IPS-NIHi11 (cell line): Measurements from ENCODE around the gene MOB3B.

ENCODE experiments used
- DNase-seq: peaks from one replicate; pipeline ENCODE4 v3.0.0; 2012; ENCODE audit warnings: mixed read lengths, low spot score

MOB3B gene

DNA sequence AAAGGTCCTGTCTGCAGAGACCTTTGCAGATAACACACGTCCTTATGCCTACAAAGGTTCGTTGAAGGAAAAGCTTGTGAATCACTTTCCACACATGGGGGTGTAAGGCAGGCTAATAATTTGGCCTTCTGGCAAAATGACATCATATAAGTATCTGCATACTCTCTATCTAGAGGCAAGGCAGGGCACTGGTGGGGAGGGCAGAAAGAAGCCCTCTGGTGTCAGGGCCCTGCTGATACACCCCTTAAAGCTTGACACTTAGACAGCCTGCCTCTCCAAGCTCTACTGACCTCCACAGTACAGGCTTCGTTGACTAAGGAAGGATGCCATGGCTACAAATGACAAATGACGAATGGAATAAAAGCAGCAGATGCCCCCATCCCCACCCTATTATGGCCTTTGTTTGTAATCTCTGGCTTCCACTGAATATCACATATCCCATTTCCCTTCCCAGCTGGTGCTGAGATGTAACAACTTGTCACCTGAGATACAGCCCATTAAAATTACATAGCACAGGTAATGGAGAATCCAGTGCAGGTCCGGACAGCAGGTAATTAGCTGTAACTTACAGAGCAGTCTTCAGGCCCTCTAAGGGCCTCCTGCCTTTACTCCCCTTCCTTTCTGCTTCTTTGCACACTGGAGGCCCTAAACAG, 82.5 kb downstream of the MOB3B start:
- no peak for DNase-seq

DNA sequence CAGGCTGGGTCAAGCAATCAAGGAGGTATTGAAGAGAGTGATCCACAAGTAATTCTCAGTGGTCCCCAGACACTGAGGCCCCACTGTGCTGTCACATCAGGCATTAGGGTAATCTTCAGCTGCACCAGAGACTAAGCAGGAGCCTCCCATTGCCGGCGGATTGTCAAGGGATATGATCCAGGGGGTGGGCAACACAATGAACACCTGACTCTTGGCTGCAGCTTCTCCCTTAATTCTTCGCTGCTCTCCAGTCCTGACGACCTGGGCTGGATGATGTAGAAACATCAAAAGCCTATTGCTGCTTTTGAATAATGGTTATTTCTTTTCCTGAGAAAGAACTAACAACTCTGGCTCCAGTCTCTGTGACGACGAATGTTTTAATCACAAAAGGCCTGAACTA, 83.9 kb downstream of the MOB3B start:
- DNase-seq = no peak

DNA sequence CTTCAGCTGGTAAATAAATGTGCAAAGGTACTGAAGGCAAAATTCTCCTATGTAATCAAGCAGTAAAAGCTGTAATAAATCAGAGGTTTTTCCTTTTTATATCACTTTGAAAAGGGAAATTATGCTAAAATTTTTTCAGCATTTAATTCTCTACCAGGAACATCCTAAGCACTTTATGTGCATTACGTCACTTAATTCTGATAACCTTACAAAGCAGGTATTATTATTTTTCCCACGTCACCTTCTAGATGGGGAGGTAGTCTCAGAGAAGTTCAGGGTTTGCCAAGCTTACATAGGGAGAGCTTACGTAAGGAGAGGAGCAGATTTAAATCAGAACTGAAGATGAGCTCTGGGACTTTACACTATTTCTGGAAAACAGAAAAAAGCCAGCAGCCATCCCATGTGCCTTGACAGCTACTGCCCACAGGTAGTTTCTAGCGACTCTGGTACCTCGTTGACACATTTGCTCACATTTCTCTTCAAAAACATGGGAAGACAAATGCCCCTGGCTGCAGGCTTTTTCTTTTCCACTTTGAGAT, 84.5 kb downstream of the MOB3B start:
- no peak for DNase-seq

DNA sequence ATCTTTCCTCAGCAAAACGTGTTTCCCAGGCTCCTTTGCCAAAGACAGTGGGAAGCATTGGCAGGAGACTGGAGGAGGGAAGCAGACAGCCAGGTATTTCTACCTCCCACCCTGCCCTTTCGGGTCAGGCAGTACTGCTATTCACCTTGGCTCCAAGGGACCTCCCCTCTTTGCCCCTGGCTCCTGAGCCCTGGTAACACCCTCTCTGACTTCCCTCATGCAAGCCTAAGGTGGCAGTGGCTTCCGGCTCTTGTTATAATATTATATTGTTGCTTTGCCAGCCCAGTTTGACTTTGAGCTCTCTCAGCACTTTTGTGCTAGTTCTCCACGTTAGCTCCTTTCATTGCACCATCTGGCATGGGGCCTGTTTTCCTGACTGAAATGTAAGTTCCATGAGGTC, 87.2 kb downstream of the MOB3B start:
- DNase-seq = no peak

DNA sequence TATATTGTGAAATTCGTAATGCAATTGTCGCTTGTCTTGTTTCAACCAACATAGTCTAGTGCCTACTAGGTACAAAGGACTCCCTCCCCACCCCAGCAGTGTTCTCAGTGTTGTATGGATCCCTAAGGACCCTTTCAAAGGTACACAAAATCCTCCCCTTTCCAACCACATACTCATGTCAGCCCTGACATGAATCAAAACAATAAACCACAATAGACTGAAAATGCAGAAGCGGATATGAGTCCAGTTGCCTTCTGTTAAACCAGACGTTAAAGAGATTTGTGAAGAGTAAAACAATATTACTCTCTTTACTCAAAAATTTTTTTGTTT, 87.9 kb downstream of the MOB3B start:
- no peak for DNase-seq

DNA sequence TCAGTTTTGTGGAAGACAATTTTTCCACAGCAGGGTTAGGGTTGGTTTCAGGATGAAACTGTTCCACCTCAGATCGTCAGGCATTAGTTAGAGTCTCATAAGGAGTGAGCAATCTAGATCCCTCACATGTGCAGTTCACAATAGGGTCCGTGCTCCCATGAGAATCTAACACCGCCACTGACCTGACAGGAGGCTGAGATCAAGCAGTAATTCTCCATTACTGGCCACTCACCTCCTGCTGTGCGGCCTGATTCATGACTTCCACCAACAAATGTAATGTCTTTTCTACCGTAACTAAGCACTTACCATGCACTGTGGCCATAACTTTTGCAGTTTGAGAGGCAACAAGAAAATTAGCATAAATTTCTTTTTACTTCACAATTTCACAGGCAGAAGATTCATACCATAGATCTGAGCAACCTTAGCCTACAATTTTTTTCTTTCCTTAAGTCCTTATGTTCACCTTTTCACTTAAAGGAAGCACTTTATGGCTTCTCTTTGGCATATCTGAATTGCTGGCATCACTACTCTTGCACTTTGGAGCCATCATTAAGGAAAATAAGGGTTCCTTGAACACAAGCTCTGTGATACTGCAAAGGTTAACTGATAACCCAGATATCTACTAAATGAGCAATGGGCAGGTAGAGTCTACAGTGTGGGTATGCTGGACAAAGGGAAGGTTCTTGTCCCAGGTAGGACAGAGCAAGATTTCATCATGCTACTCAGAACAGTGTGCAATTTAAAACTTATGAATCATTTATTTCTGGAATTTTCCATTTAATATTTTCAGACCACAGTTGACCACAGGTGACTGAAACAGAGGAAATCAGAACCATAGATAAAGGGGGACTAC, 88.5 kb downstream of the MOB3B start:
- no peak for DNase-seq

DNA sequence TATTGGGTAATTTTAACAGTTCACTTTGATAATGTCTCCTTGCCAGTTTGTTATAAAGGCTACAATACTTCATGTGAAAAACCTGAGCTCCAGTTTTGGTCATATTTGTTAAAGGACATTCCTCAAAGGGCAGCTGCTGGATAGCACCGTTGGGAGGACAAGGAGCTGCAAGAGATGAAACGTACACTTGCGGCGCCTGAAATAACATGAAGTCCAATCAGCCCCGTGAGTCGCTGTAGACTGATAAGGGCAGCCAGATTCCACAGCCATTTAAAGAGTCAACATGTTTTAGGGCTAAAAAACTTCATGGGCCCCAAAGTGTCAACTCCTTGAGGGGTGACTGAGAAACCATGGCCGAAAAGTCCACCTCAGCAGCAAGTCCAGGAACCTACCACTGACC, 91.1 kb downstream of the MOB3B start:
- DNase-seq = no peak

DNA sequence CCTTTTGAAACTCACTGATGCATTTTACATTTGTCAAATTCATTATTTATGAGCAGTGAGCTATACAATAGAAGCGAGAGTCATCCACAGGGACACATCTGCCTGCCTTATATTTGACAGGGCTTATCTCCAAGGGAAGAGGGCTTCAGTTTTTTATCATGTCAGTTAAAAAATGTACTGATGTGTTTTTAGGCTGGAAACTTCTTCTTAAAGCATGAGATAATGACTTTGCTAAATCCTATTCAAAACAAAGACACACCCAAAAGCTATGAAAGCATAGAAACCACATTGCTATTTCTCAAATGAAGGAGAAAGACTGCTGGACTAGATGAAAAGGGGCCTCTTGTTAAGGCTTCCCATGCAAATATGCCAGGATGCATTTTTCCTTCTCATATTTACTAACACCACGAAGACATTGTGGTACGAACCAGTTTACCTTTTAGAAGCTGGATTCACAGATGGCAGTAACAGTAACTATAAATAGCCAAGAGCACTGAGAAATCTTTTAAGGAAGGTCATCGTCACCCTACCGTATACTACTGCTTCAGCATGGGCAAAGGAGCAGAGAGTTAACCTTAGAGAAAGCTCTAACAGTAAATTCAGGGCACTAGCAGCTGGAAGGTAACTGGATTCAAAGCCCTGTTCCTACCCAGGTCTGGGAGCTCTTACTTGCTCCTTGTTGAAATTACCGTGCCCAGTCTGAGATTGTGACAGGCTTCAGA, 91.8 kb downstream of the MOB3B start:
- DNase-seq = no peak

DNA sequence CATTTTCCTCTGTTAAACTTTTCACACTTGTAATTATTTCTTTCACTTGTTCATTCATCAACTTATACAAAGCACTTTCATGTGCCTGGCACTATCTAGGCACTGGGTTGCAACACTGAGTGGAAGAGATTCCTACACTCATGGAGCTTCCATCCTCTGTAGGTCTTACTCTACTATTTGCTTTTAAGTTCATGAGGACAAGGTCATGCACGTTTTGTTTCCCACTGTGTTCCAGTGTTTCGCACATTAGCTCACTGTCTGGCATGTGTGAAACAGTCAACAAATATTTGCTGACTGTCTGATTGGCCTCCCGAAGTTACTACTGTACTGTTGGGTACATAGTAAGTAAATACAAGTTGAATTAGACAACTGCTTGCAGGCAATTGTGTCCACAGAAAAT, 93.4 kb downstream of the MOB3B start:
- DNase-seq = no peak

DNA sequence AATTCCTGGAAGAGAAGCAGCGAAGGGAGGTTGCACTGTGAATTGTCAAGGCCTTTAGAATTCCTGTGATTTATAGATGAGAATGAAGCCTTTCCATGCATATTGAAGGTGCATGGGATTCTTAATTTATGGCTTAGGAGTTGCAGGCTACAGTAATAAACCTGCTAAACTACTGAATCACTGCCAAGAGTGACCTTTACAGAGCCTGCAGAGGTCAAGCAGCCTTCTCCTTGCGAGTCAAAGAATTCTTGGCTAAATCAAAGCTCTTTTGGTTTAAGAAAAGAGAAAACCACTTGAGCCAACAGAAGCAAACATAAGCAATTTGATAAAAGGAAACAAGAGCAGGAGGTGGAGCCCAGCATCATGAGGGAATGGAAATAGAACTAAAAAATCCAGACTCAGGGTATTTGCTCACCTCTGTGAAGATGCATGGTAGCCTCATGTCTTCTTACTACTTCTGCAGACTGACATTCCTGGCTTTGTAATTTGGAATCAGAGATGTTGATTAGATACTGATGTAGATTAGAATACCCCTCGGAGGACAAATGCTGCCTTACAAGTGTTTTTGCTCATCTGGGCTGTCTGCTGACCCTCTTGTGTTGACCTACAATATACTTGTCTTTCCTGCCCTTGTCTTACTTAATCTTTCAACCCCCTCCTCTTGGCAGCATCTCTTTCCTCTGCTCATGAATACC, 95.8 kb downstream of the MOB3B start:
- no peak for DNase-seq

DNA sequence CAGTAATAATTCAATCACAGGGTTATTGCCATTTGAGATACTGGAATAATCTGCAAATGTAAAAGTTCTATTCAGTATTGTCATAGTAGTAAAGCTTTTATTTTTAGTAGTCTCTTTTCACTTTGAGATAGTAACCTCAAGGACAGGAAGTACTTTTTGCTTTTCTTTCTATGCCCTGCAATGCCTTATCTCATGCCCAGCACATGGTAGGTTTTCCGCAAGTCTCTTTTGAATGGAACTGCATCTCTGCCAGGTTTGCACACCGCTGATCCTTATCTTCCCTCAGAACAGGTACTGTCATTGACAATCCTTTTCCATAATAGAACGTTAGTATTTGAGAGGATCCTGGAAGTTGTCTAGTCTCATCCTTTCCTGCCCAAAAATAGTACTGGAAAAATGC, 97.3 kb downstream of the MOB3B start:
- DNase-seq = no peak

DNA sequence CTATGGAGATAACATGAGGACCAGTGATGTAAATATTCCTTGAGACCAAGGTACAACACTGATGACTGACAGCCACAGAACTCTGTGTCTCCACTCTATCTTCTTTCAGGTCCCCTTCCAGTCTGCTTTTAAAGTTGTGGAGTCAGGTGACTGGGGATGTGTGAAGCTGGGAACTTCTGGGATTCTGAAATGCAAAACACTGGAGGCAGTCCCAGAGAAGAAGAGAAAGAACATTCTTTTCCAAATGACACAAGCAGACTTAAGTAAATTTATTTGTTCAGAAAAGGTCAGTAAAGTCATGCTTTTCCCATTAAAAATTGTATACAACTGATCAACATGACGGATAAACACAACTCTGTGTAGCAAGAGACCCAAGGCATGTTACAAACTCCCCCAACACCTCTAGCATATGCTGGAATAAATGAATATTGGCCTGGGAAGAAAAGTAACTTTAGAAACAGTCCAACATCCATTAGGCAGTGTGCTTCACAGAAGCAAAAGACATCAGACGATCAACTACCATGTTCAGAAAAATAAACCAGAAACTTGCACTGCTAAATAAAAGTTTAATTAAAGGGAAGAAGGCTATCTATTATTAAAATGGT, 98.0 kb downstream of the MOB3B start:
- no peak for DNase-seq

DNA sequence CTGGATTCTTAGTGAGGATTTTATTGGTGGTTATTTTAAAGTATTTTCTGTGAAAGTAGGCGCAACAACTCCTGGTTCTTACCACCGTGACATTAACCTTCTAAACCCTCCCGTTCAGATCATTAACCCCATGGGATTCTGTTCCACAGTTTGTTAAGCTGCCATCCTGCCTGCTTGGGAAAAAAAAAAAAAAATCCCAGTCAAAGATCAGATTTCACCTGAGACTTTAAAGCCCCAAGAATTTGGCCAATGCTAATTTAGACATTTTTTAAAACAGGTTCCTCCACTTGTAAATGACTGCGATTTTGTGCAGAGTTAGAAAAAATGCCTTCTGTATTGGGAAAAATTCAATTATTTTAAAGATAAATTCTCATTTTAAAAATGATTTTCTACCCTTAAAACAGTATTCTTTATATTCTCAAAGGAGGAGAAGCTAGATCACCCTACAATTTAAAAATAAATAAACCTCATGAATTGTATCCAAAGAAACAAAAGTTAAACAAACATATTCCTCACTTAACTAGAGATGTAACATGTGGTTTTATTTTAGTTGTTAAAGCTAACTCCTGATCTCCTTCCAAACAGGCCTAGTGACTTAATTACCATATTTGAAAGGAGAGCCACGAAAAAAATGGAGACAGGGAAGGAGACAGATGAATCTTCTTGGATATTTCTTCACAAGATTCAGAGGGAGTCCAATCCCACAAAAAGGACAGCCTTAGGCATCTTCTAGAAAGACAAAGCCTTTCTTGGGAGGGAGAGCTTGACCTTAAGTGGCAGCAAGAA, 98.7 kb downstream of the MOB3B start:
- DNase-seq = peak; percentile 41

DNA sequence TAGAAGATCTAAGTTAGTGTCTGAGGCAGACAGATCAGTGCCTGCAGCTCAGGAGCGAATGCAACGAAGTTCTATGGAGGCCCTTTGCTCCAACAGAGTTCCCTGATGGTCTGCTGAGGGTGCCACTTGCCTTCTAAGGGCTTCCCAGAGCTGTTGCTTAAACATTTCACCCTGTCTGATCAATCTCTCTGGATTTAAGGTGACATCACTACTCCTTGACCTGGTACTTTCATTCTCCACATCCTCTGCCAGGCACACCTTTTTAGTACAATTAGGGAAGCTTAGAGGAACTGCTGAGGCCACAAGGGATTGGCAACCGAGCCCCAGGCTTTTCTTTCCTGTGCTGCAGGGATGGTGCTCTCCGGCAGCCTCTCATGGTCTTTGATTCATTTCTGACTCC, 99.7 kb downstream of the MOB3B start:
- DNase-seq = no peak

DNA sequence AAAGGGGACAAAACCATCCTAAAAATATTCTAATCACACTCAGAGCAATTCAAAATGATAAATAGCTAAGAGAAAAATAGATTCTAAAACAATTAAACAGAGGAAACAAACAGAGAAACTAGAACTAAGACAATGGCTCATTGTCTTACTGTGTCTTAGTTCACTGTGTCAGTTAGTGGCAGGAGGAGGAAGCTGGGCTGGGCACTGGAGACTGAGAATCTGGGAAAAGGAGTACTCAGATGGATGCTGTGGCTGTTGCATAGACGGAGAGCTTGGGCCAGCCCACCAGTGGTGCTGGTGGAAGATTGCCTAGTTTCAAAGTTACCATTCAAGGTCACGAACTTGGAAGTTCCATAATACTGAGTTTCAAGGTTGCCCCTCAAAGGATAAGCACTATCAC, 100.2 kb downstream of the MOB3B start:
- DNase-seq = no peak

DNA sequence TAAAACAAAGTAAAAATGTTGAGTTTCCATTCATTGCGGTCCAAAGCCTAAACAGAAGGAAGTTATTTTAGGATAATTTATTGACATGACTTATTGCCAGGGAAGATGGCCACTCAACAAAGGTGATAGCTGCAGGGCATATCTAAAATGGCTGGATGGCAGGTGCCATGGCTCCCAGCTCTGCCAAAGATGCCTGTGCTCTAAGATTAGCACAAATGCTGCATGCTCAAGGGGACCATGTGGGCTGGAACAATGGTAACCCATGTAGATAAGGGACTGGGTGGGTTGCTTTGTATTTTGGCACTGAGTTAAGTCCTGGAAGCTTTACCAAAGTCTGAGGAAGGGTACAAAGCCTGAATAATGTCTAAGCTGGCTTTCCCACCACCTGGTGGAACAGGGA, 101.1 kb downstream of the MOB3B start:
- no peak for DNase-seq

DNA sequence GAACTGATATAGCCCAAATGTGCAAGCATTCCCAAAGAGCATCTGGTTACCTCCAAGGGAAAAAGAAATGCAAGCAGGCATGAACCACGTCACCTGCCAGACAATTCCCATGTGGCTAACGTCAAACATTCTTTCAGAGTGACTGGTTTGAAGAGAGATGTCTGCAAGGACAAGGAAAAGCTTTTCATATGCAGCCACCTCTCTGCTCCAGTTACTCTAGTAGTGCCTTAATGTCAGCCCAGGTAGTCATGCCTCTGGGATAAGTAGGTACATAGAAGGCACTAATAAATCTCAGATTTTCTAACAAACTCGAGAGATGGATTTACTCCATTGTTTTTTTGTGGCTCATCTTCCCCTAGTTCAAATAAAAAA, 102.4 kb downstream of the MOB3B start:
- peak; percentile 21 for DNase-seq

DNA sequence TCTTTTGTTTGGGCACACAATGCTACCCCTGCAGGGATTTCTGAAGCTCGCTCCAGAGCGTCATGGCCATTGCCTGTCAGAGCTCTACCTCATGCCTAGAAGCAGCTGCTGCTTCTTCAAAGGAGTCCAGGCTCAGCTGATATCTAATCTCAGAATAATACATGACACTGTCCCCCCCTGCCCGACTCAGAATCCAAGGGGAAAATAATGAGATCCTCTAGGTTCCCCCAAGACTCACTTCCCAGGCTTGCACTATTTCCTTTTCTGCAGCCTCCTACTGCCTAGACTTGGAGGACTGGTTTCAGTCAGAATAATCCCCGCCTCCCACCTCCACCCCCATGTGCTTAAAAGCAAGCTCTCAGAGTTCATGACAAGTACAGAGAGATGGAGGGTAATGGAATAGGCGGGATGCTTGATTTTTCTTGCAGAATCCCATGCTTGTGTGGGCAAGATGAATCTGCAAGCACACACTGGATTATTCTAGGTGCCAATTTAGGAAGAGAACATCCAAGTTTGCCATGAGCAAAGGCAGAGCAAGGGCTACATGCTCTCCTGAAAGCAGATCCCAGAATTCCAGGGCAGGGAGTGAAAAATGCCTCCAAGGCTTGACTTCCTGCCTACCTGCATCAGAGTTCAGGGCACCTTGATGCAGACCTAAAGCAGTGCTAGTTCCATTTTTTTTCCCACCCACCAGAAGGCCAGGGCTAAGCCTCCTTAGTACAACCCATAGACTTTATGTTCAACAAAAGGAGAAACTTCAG, 102.9 kb downstream of the MOB3B start:
- DNase-seq = peak; percentile 32

DNA sequence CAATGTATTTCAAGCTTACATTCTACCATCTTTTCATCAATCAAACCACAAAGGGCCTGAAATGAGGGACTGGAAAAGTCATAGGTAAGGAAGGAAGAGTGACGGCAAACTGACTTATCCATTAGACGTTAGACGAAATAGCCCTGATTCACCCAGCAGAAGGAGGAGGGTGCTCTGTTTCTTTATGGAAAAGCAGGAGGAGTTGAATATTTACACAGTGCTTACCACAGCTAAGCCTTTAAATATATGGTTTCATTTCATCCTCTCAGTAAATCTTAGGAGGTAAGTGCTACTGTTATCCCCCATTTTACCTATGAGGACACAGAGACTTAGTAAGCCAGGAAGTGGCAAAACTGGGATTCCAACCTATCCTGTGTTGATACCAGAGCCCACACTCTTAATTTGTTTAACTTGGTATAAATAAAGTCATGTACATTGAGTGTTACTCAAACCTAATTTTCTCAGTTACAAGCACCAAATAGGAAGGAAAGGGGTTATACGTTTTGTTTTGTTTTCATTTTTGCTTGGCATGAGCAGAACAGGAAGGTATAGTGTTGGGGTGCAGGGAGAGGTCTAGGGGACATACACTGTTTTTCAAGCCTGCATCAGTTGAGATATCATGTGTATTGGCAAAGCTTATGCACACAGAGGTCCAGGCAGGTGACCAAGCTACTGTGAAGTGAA, 103.6 kb downstream of the MOB3B start:
- DNase-seq = no peak
